GM23338 (cell line): Measurements from ENCODE around the gene MAVS. TPM values are rescaled to one million over a fixed set of nuclear protein-coding genes. Genes with fewer than 3 reads are reported as not detected.

Experiments used
- ATAC-seq: fragments of 200-7000 bp; cut with Tn5 transposase; 3 replicates; pipeline ENCODE4 v1.9.1; 2020
- DNase-seq: peaks from one replicate; pipeline ENCODE4 v3.0.0-alpha.2; 2015; ENCODE audit warnings: low spot score
- H2AFZ ChIP-seq: fragments of 200-600 bp; sonication (generic); 2 replicates; pipeline ENCODE4 v1.8.0; 2016; ENCODE audit warnings: antibody characterized with exemption, mild to moderate bottlenecking, moderate library complexity
- H3F3A ChIP-seq: fragments of 200-600 bp; sonication (generic); replicated peaks from 2 replicates; pipeline ENCODE4 v1.8.0; 2017; ENCODE audit warnings: antibody characterized with exemption, mixed run types, low read depth
- H3K27ac ChIP-seq: fragments of 200-600 bp; sonication (generic); 2 replicates; pipeline ENCODE4 v1.6.1; 2016; ENCODE audit warnings: low read depth
- H3K27me3 ChIP-seq: fragments of 200-600 bp; sonication (generic); 2 replicates; pipeline ENCODE4 v1.8.0; 2016; ENCODE audit warnings: mild to moderate bottlenecking, mixed run types, moderate library complexity; ENCODE audit not compliant: insufficient read depth
- H3K36me3 ChIP-seq: fragments of 200-600 bp; sonication (generic); 2 replicates; pipeline ENCODE4 v1.8.0; 2016; ENCODE audit warnings: mild to moderate bottlenecking; ENCODE audit not compliant: insufficient read depth
- H3K4me1 ChIP-seq: fragments of 200-600 bp; sonication (generic); 2 replicates; pipeline ENCODE4 v1.8.0; 2016; ENCODE audit warnings: mild to moderate bottlenecking, moderate library complexity; ENCODE audit not compliant: insufficient read depth
- H3K4me2 ChIP-seq: fragments of 200-600 bp; sonication (generic); 2 replicates; pipeline ENCODE4 v1.7.1; 2017; ENCODE audit warnings: mixed run types
- H3K4me3 ChIP-seq: fragments of 200-600 bp; sonication (generic); 2 replicates; pipeline ENCODE4 v1.6.1; 2016; ENCODE audit warnings: mixed run types
- H3K79me2 ChIP-seq: fragments of 200-600 bp; sonication (generic); replicated peaks from 2 replicates; pipeline ENCODE4 v1.8.0; 2017; ENCODE audit warnings: mild to moderate bottlenecking; ENCODE audit not compliant: insufficient read depth
- H3K9me2 ChIP-seq: fragments of 200-600 bp; sonication (generic); 2 replicates; pipeline ENCODE4 v1.8.0; 2017; ENCODE audit not compliant: insufficient read depth
- H4K20me1 ChIP-seq: fragments of 200-600 bp; sonication (generic); replicated peaks from 2 replicates; pipeline ENCODE4 v1.8.0; 2017; ENCODE audit warnings: mild to moderate bottlenecking; ENCODE audit not compliant: insufficient read depth
- H3K27ac Mint-ChIP-seq: 2 replicates; pipeline ENCODE4 v1.8.0; 2020; ENCODE audit warnings: inconsistent platforms, mild to moderate bottlenecking, moderate library complexity, mixed read lengths
- H3K27me3 Mint-ChIP-seq: 3 replicates; pipeline ENCODE4 v1.8.0; 2022; ENCODE audit warnings: low read depth, mild to moderate bottlenecking, moderate library complexity, mixed read lengths, inconsistent platforms; ENCODE audit not compliant: insufficient read depth, poor library complexity
- H3K36me3 Mint-ChIP-seq: 3 replicates; pipeline ENCODE4 v1.8.0; 2021; ENCODE audit warnings: low read depth, mild to moderate bottlenecking, inconsistent platforms, moderate library complexity, mixed read lengths
- H3K4me1 Mint-ChIP-seq: 3 replicates; pipeline ENCODE4 v1.8.0; 2020; ENCODE audit warnings: mild to moderate bottlenecking, inconsistent platforms, mixed read lengths
- H3K4me3 Mint-ChIP-seq: 3 replicates; pipeline ENCODE4 v1.8.0; 2021; ENCODE audit warnings: moderate library complexity, mild to moderate bottlenecking, inconsistent platforms, mixed read lengths
- H3K9me3 Mint-ChIP-seq: 3 replicates; pipeline ENCODE4 v1.8.0; 2020; ENCODE audit warnings: moderate library complexity, mild to moderate bottlenecking, inconsistent platforms, mixed read lengths
- CREB1 ChIP-seq: fragments of 250-450 bp; sonication (Bioruptor Pico); IDR thresholded peaks from 2 replicates; pipeline ENCODE4 v1.5.0; 2020; ENCODE audit warnings: low read depth, mild to moderate bottlenecking, moderate library complexity
- CTCF ChIP-seq, 2 experiments: fragments of 200-600 bp in 1 of 2; sonication (generic) in 1 of 2; conservative IDR thresholded peaks; 2 replicates each; pipeline versions ENCODE4 v1.5.1 to v1.6.1; 2016 to 2017; ENCODE audit warnings: antibody characterized with exemption in 2 of 2, low read depth in 2 of 2, mild to moderate bottlenecking in 2 of 2, moderate library complexity in 1 of 2
- ETS1 ChIP-seq: IDR thresholded peaks from 2 replicates; pipeline ENCODE4 v1.6.1; 2016; ENCODE audit warnings: antibody characterized with exemption
- EZH2 ChIP-seq: fragments of 200-600 bp; sonication (generic); IDR thresholded peaks from one replicate; pipeline ENCODE4 v1.8.0; 2017; ENCODE audit warnings: antibody characterized with exemption, mild to moderate bottlenecking, low read depth; ENCODE audit not compliant: unreplicated experiment
- EZH2phosphoT487 ChIP-seq: fragments of 200-600 bp; sonication (generic); IDR thresholded peaks from one replicate; pipeline ENCODE4 v1.8.1; 2018; ENCODE audit warnings: antibody characterized with exemption; ENCODE audit not compliant: unreplicated experiment
- JUNB ChIP-seq: IDR thresholded peaks from one replicate; pipeline ENCODE4 v1.6.1; 2016; ENCODE audit warnings: antibody characterized with exemption; ENCODE audit not compliant: unreplicated experiment
- NANOG ChIP-seq: IDR thresholded peaks from 2 replicates; pipeline ENCODE4 v1.6.1; 2016; ENCODE audit warnings: antibody characterized with exemption, borderline replicate concordance
- POLR2AphosphoS5 ChIP-seq: IDR thresholded peaks from 2 replicates; pipeline ENCODE4 v1.6.1; 2016; ENCODE audit warnings: antibody characterized with exemption, low read depth
- REST ChIP-seq: IDR thresholded peaks from one replicate; pipeline ENCODE4 v1.6.1; 2018; ENCODE audit warnings: antibody characterized with exemption; ENCODE audit not compliant: unreplicated experiment
- STAT1 ChIP-seq: IDR thresholded peaks from one replicate; pipeline ENCODE4 v1.6.1; 2016; ENCODE audit warnings: antibody characterized with exemption; ENCODE audit not compliant: unreplicated experiment
- ZNF114 ChIP-seq: fragments of 250-450 bp; sonication (Bioruptor Pico); IDR thresholded peaks from 2 replicates; pipeline ENCODE4 v1.5.0; 2020; ENCODE audit warnings: mild to moderate bottlenecking, moderate library complexity
- ZNF331 ChIP-seq: fragments of 250-450 bp; sonication (Bioruptor Pico); IDR thresholded peaks from 2 replicates; pipeline ENCODE4 v1.5.0; 2020; ENCODE audit warnings: low read depth, mild to moderate bottlenecking, moderate library complexity
- ZNF462 ChIP-seq: fragments of 250-450 bp; sonication (Bioruptor Pico); IDR thresholded peaks from 2 replicates; pipeline ENCODE4 v1.5.0; 2020; ENCODE audit warnings: mild to moderate bottlenecking, moderate library complexity
- polyA plus RNA-seq: library from polyadenylated mRNA; unstranded; fragments of >200 nt; fragmentation: Nextera tagmentation; extraction: Ambion mirVana; gene quantifications from 2 replicates; pipeline ENCODE4 v1.2.1, GENCODE V29; 2016
- total RNA-seq: library from RNA; depleted of rRNA; stranded (reverse); fragments of >200 nt; shearing (Covaris generic); gene quantifications from 2 replicates; pipeline ENCODE4 v1.2.3, GENCODE V29; 2014

MAVS gene
- total and polyA plus RNA-seq, 2 experiments from 2014 or later, result 5.2 to 21.8 TPM

- H3F3A ChIP-seq, result peaks cover 22% of the 10 kb centered on the region; the same call in 1 of the 2 replicates
- H3K4me3 Mint-ChIP-seq, result no peak overlapping the region
- no peak overlapping the region for H3K27ac ChIP-seq
- peaks cover 3% of the 10 kb centered on the region for H3K4me1 ChIP-seq
- H3K36me3 Mint-ChIP-seq, result peaks cover 62% of the 10 kb centered on the region
- no peak overlapping the region for H3K27ac Mint-ChIP-seq
- DNase-seq (no peak), ATAC-seq (no peak)
- no peaks in the 10 kb centered on the region for H3K9me3 Mint-ChIP-seq
- no peak overlapping the region for H3K4me3 ChIP-seq
- TF ChIP-seq ZNF114 (no peak), EZH2phosphoT487 (no peak), ETS1 (no peak), NANOG (no peak), REST (no peak), CTCF (conservative IDR thresholded peaks at IDR 0.05; ENCODE audit: low read depth in 2 of 2) (no peak), JUNB (no peak), POLR2AphosphoS5 (no peak), ZNF331 (CRISPR knock-in tag) (no peak), ZNF462 (CRISPR knock-in tag) (no peak), EZH2 (no peak), STAT1 (no peak), CREB1 (no peak)
- peaks cover 98% of the 10 kb centered on the region for H3K79me2 ChIP-seq
- H3K9me2 ChIP-seq, result no peaks in the 10 kb centered on the region
- H3K27me3 ChIP-seq, result no peaks in the 10 kb centered on the region
- H2AFZ ChIP-seq, result no peak overlapping the region
- no peak overlapping the region for H3K4me2 ChIP-seq
- peaks cover 6% of the 10 kb centered on the region; the same call in 2 of the 3 replicates for H3K4me1 Mint-ChIP-seq
- H3K27me3 Mint-ChIP-seq, result peaks cover 8% of the 10 kb centered on the region
- H4K20me1 ChIP-seq, result peaks cover 93% of the 10 kb centered on the region
- H3K36me3 ChIP-seq, result peaks cover 59% of the 10 kb centered on the region
Measured at GRCh38 chr20:3908667-3909066, 62.0 kb downstream of the MAVS start.
